Measurements from ENCODE around the gene PCDH15. TPM values are rescaled to one million over a fixed set of nuclear protein-coding genes. Genes with fewer than 3 reads are reported as not detected.

Gene PCDH15
- polyA plus RNA-seq, 1 of the 3 experiments (the other 2 are of a cell fraction): 0.03 TPM

DNA sequence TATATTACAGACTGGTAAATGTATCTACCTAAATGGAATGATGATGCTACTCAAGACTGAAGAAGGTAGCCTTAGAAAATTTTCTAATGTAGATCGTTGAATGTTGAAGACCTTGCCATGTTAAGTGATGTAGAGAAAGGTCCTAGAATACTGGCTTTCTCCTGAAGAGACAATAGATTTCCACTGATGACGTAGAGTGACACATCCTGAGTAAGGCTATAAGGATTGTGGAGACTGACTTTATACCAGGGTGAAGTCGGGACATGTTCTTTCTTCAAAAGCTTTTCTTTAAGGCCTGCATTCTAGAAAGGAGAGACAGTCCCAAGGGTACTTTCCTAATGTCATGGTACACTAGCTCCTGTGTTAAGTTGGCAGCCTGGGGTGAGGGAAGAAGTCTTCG, 58.6 kb downstream of the PCDH15 start:
- 55% methylated on average over 4 of the region's 4 CpGs for WGBS (ENCODE audit: low lambda C conversion rate)
- Histone ChIP-seq H3F3A (replicated peaks; ENCODE audit: insufficient read depth) (no peaks in the 10 kb centered on the region), H3K9ac (no peak overlapping the region), H3K4me2 (no peak overlapping the region), H3K9me3 (no peaks in the 10 kb centered on the region), H3K79me2 (ENCODE audit: insufficient read depth) (no peaks in the 10 kb centered on the region), H3K4me1 (ENCODE audit: control insufficient read depth in 1 of 2, insufficient read depth in 2 of 2, low read depth in 1 of 2, low read length in 1 of 2) (no peaks in the 10 kb centered on the region), H3K27ac (ENCODE audit: low read depth in 2 of 2, low read length in 1 of 2) (no peak overlapping the region), H4K20me1 (ENCODE audit: insufficient read depth) (no peaks in the 10 kb centered on the region), H2AFZ (ENCODE audit: low read depth) (no peak overlapping the region), H3K4me3 (ENCODE audit: low read depth in 2 of 2, low read length in 1 of 2) (no peak overlapping the region), H3K27me3 (ENCODE audit: insufficient read depth) (no peaks in the 10 kb centered on the region), H3K36me3 (replicated peaks in 1 of 2; ENCODE audit: control insufficient read depth in 1 of 2, insufficient read depth in 2 of 2, low read length in 1 of 2) (no peaks in the 10 kb centered on the region), H3K9me2 (no peaks in the 10 kb centered on the region)
- TF ChIP-seq CHD2 (IDR thresholded peaks at IDR 0.05; ENCODE audit: low read length, partially characterized antibody): no peak
- TF ChIP-seq RFX5 (IDR thresholded peaks at IDR 0.05; ENCODE audit: low read length): no peak
- TF ChIP-seq MAX (IDR thresholded peaks at IDR 0.05; ENCODE audit: low read depth): no peak
- TF ChIP-seq ELF1 (IDR thresholded peaks at IDR 0.05): no peak
- no peak for TF ChIP-seq NRF1 (IDR thresholded peaks at IDR 0.05; ENCODE audit: low read depth, low read length)
- no peak for TF ChIP-seq IRF3 (IDR thresholded peaks at IDR 0.05; ENCODE audit: low read depth, low read length)
- TF ChIP-seq MXI1 (IDR thresholded peaks at IDR 0.05; ENCODE audit: low read depth, low read length): no peak
- no peak for TF ChIP-seq EP300 (IDR thresholded peaks at IDR 0.05; ENCODE audit: borderline replicate concordance in 1 of 2, low read depth in 1 of 2, low read length in 1 of 2)
- no peak for DNase-seq
- CTCF ChIA-PET: no interaction called here
- POLR2A ChIA-PET: no interaction called here

DNA sequence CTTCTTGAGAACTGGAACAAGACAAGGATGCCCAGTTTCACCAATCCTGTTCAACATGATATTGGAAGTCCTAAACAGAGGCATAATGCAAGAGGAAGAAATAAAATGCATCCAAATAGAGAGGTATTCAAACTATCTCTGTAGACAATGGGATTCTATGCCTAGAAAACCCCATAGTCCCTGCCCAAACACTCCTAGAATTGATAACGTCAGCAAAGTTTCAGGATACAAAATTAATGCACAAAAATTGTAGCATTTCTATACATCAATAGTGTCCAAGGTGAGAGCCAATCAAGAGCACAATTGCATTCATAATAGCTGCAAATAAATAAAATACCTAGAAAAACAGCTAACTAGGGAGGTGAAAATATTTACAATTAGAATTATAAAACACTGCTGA, 72.5 kb downstream of the PCDH15 start:
- ChIA-PET CTCF (no interaction called here), POLR2A (no interaction called here)
- DNase-seq: no peak
- Histone ChIP-seq H3K36me3 (replicated peaks in 1 of 2; ENCODE audit: control insufficient read depth in 1 of 2, insufficient read depth in 2 of 2, low read length in 1 of 2) (no peaks in the 10 kb centered on the region), H3K4me2 (no peak overlapping the region), H3K4me3 (ENCODE audit: low read depth in 2 of 2, low read length in 1 of 2) (no peak overlapping the region), H4K20me1 (ENCODE audit: insufficient read depth) (no peaks in the 10 kb centered on the region), H3K9ac (no peak overlapping the region), H3K9me3 (no peaks in the 10 kb centered on the region), H3K27me3 (ENCODE audit: insufficient read depth) (no peaks in the 10 kb centered on the region), H3F3A (replicated peaks; ENCODE audit: insufficient read depth) (no peaks in the 10 kb centered on the region), H3K4me1 (ENCODE audit: control insufficient read depth in 1 of 2, insufficient read depth in 2 of 2, low read depth in 1 of 2, low read length in 1 of 2) (no peaks in the 10 kb centered on the region), H2AFZ (ENCODE audit: low read depth) (no peak overlapping the region), H3K79me2 (ENCODE audit: insufficient read depth) (no peaks in the 10 kb centered on the region), H3K9me2 (no peaks in the 10 kb centered on the region), H3K27ac (ENCODE audit: low read depth in 2 of 2, low read length in 1 of 2) (no peak overlapping the region)
- 26% methylated on average over 1 of the region's 1 CpG for WGBS (ENCODE audit: low lambda C conversion rate)
- TF ChIP-seq, protein P1, sequence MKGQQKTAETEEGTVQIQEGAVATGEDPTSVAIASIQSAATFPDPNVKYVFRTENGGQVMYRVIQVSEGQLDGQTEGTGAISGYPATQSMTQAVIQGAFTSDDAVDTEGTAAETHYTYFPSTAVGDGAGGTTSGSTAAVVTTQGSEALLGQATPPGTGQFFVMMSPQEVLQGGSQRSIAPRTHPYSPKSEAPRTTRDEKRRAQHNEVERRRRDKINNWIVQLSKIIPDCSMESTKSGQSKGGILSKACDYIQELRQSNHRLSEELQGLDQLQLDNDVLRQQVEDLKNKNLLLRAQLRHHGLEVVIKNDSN (IDR thresholded peaks at IDR 0.05; ENCODE audit: borderline replicate concordance, low read depth): no peak
- TF ChIP-seq MEF2A (IDR thresholded peaks at IDR 0.05; ENCODE audit: borderline replicate concordance, low read depth): no peak
- no peak for TF ChIP-seq JUND (IDR thresholded peaks at IDR 0.05)
- TF ChIP-seq NRF1 (IDR thresholded peaks at IDR 0.05; ENCODE audit: low read depth, low read length): no peak
- TF ChIP-seq GABPA (IDR thresholded peaks at IDR 0.05; ENCODE audit: low read depth): no peak
- no peak for TF ChIP-seq SMC3 (IDR thresholded peaks at IDR 0.05; ENCODE audit: low read depth, low read length)
- no peak for TF ChIP-seq RAD21 (IDR thresholded peaks at IDR 0.05; ENCODE audit: low read length)
- no peak for TF ChIP-seq FOSL2 (IDR thresholded peaks at IDR 0.05; ENCODE audit: borderline replicate concordance, low read depth)
- TF ChIP-seq ZBTB33 (IDR thresholded peaks at IDR 0.05; ENCODE audit: borderline replicate concordance, low read depth): no peak
- TF ChIP-seq YY1 (IDR thresholded peaks at IDR 0.05; ENCODE audit: low read depth): no peak
- no peak for TF ChIP-seq TEAD4 (IDR thresholded peaks at IDR 0.05; ENCODE audit: borderline replicate concordance, insufficient read depth)
- TF ChIP-seq FOXM1 (IDR thresholded peaks at IDR 0.05; ENCODE audit: low read depth): no peak
- no peak for TF ChIP-seq NFIC (IDR thresholded peaks at IDR 0.05; ENCODE audit: borderline replicate concordance)
- TF ChIP-seq POLR2AphosphoS5 (IDR thresholded peaks at IDR 0.05; ENCODE audit: low read depth, low read length): no peak
- no peak for TF ChIP-seq CHD2 (IDR thresholded peaks at IDR 0.05; ENCODE audit: low read length, partially characterized antibody)
- TF ChIP-seq, protein P2, sequence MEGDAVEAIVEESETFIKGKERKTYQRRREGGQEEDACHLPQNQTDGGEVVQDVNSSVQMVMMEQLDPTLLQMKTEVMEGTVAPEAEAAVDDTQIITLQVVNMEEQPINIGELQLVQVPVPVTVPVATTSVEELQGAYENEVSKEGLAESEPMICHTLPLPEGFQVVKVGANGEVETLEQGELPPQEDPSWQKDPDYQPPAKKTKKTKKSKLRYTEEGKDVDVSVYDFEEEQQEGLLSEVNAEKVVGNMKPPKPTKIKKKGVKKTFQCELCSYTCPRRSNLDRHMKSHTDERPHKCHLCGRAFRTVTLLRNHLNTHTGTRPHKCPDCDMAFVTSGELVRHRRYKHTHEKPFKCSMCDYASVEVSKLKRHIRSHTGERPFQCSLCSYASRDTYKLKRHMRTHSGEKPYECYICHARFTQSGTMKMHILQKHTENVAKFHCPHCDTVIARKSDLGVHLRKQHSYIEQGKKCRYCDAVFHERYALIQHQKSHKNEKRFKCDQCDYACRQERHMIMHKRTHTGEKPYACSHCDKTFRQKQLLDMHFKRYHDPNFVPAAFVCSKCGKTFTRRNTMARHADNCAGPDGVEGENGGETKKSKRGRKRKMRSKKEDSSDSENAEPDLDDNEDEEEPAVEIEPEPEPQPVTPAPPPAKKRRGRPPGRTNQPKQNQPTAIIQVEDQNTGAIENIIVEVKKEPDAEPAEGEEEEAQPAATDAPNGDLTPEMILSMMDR (IDR thresholded peaks at IDR 0.05): no peak
- TF ChIP-seq RXRA (IDR thresholded peaks at IDR 0.05; ENCODE audit: borderline replicate concordance, low read depth): no peak
